SK-MEL-5 (cell line): ENCODE results near the gene METTL26. TPM values are rescaled to one million over a fixed set of nuclear protein-coding genes. Genes with fewer than 3 reads are reported as not detected.

ENCODE experiments used
- DNase-seq: peaks from one replicate; pipeline ENCODE4 v3.0.0-alpha.2; 2016; ENCODE audit warnings: low read depth, low spot score
- in situ Hi-C: cut with HindIII; loops from 2 replicates; pipeline ENCODE4 v1.10.0; 2016; ENCODE audit warnings: low sequenced_read_pairs, high pct_unique_total_duplicates, low pct_unique_long_range_greater_than_20kb
- total RNA-seq: library from RNA; depleted of rRNA; stranded (reverse); fragments of >200 nt; shearing (Covaris generic); gene quantifications from 2 replicates; pipeline ENCODE4 v1.2.3, GENCODE V29; 2014

The METTL26 gene
- total RNA-seq, 1 experiment from 2014 or later, result 54.3 TPM

DNA sequence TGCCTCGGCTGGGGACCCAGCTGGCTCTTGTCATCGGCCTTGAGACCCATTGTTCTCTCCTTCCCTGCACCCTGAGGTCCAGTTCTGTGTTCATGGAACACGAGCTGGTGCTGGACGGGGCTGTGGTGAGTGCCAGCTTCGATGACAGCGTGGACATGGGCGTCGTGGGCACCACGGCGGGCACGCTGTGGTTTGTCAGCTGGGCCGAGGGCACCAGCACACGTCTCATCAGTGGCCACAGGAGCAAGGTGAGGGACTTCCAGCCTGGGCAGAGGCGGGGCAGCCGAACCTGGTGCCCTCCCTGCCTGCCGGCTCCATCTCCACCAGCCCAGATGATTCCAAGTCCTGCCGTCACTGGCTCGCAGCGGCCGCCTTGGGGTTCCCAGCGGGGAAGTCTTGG lies 26.5 kb upstream of the METTL26 start:
- DNase-seq, result no peak
- in situ Hi-C loops, result no loop called here

DNA sequence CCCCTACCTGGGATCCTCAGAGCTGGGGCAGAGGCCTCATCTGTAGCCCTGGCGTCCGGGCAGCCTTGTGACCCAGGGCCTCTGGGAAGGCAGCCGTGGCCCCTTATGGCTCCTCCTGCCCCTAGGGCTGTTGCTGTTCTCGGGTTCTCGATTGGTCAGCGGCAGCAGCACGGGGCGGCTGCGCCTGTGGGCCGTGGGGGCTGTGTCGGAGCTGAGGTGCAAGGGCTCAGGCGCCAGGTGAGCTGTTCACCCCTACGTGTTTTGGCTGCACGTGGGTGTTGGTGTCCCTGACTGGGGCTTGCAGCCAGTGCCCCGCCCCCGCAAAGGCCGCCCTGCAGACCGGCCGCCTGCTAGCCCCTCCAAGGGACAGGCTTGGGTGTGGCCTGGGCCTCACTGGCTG lies 26.0 kb upstream of the METTL26 start:
- in situ Hi-C loops, result no loop called here
- no peak for DNase-seq

DNA sequence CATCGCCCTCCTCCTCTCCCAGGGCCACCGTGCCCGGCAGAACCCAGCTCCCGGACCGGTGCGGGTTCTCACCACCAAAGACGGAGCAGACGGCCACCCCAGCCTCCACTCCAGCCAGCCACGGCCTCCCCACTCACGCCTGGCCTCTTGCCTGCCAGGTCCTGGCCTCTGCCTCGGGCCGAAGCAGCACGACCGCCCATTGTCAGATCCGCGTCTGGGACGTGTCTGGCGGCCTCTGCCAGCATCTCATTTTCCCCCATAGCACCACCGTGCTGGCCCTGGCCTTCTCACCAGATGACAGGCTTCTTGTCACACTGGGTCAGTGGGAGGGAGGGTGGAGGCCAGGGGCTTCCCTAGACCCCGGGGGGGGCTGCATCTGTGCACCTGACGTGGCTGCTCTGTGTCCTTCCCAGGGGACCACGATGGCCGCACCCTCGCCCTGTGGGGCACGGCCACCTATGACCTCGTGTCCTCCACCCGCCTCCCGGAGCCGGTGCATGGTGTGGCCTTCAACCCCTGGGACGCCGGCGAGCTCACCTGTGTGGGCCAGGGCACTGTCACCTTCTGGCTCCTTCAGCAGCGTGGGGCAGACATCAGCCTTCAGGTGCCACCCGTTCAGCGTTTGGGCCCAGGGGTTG lies 25.2 kb upstream of the METTL26 start:
- DNase-seq, result no peak
- in situ Hi-C loops, result no loop called here

DNA sequence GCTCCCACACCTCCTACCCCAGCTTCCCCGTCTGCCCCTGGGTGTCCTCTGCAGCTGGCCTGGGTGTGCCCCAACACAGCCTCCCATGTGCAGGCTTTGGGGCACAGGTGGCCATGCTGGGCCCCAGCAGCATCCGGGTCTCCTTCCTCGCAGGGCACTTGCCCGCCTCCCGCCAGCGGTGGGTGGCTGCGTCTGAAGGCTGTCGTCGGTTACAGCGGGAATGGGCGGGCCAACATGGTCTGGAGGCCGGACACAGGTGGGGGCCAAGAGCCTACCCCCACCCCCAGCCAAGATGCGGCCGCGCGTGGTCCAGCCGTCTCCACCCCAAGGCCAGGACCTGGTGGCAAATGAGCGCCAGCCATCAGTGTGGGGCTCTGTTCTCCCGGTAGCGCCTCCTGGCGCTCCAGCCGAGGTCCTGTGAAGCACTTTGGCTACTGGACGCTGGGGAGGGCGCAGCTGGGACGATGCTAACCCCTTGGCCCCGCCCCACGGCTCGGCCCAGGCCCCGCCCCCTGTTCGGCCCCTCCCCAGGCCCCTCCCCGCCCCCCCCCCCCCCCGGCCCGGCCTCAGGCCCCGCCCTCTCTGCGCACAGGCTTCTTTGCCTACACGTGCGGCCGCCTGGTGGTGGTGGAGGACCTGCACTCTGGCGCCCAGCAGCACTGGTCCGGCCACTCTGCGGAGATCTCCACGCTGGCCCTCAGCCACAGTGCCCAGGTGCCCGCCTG lies 24.5 kb upstream of the METTL26 start:
- in situ Hi-C loops, result no loop called here
- peak; percentile 90 for DNase-seq

DNA sequence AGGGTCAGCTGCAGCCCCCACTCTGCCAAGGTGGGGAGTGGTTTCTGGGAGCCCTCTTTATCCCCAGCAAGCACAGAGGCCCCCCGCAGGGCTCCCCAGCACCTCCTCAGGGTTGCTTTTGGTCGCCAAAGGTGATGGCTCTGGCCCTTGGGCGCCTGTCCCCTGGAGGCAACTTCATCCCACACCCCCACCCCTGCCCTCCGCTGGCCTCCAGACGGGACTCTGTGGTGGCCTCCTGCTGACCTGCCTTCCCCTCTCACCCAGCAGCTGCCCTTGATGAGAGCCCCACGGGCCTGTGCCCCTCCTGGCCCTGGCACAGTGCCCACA lies 24.0 kb upstream of the METTL26 start:
- DNase-seq, result no peak
- in situ Hi-C loops, result no loop called here

DNA sequence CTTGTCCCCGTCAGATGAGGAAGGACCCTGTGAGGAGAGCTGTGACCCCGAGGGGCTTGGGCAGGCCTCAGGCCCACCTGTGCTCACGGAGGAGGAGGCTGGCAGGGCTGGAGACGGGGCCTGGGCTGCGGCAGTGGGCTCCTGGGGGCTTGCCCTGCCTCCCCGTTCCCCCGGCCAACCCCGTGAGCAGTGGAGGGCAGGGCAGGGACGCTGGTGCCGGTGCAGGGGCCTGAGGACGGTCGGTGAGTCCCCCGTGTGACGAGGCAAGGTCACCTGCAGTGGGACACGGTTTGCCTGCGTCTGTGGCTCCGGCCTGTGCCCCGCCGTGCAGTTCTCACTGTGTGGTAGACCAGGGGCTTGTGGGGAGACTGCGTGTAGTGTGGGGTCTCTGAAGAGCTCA lies 23.5 kb upstream of the METTL26 start:
- no peak for DNase-seq

DNA sequence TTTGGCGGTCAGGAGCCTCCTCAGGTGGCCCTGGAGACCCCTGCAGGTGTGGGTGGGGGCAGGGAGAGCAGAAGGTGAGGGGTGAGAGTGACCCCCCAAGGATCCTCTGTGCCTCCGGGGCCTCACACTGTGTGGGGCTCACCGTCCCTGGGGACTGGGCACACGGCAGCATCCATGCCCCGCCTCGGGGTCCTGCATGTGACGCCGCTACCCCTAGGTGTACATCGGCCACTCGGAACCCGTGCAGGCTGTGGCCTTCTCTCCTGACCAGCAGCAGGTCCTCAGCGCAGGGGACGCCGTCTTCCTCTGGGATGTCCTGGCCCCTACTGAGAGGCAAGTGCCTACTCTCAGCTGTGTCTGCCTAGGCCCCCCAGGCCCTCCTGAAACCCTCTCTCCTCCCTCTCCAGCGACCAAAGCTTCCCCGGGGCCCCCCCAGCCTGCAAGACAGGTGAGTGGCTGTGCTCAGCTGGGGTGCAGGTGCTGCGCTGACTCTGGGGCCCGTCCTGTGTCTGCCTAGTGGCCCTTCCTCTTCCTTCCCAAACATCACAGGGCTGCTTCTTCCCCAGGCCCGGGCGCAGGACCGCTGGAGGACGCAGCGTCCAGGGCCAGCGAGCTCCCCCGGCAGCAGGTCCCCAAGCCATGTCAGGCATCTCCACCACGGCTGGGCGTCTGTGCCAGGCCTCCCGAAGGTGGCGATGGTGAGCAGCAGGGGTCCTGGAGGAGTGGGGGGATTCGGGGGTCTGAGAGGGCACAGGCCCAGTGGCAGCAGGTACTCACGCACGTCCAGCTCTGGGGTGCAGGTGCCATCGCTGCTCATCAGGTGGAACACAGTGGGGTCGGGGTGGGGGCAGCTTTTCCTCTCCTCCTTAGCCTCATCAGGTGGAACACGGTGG lies 22.8 kb upstream of the METTL26 start:
- in situ Hi-C loops, result no loop called here
- DNase-seq, result no peak

More for the DNA sequence above, 23.5 kb upstream of the METTL26 start:
- in situ Hi-C loops, result no loop called here

DNA sequence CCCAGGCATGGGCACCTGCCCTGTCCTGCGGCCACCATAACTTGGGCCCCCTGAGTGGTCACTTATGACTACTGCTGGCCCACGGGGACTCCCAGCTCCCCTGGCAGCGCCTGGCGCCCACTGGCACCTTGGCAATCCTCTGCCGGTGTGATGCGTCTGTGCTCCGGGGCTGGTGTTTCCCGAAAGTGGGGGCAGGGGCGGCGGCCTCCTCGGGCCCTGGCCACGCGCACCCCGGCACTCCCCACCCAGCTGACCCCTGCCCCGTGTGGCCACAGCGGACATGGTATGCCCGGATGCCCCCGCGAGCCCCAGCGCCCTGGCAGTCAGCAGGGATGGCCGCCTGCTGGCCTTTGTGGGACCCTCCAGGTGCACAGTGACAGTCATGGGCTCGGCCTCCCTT lies 21.4 kb upstream of the METTL26 start:
- no peak for DNase-seq
- in situ Hi-C loops, result no loop called here

DNA sequence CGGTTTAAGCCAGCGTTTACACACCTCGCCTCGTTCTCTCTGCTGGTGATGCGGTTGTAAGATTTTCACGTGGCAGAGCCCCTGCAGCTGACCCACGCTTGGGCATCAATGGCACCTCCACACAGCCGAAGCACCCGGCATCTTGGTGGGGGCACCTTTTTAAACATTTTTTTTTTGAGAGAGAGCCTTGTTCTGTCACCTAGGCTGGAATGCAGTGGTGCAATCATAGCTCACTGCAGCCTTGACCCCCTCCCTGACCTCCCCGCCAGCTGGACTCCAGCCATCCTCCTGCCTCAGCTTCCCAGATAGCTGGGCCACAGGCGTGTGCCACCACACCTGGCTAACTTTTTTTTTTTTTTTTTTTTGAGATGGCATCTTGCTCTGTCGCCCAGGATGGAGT lies 17.9 kb upstream of the METTL26 start:
- in situ Hi-C loops, result no loop called here
- DNase-seq, result no peak

DNA sequence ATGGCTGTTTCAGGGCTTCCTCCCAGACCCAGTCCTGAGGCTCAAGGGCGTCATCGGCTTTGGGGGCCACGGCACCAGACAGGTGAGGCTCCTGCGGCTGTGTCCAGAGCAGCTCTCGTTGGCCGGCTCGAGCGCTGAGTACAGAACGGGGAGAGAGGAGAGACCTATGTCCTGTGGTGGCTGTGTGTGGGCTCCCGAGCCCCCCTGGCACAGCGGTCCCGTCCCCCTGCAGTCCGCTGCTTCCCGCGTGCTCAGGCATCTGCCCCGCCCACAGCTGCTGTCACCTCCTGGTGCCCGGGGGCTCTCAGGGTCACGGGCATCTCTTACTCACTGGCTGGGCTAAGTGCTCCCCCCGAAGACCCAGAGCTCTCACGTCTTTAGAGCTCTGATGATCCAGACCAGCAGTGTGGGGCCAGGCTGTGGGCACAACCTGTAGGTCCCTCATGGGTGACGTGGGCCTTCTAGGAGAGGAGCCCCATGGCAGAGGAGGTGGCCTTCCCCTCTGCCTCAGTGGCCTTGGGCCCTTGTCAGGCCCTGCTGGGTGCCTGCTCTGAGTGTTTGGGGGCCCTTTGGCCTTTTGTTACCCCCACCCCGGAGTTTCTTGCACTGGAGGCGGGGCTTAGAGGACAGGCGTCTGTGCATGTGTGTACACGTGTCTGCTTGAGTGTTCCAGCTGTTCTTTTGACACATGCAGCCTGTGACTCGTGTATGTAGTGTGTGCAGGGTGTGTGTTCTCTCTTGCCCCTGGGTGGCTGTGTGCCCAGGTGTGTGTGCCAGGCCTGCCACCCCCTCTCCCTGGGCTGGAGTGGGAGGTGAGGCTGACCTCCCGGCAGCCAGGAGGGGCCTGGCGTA lies 16.6 kb upstream of the METTL26 start:
- no peak for DNase-seq
- in situ Hi-C loops, result no loop called here

DNA sequence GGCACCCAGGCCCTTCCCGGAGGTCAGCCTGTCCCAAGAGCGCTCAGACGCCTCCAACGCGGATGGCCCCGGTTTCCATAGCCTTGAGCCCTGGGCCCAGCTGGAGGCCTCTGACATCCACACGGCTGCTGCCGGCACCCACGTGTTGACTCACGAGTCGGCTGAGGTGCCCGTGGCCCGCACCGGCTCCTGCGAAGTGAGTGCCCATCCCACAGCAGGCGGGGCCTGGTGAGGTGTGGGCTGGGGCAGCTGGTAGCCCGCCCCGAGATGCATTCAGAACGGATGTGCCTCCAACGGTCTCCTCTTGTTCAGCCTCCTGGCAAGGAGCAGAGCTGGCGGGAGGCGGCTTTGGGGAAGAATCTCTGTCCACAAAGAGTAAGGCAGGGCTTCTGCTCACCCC lies 15.7 kb upstream of the METTL26 start:
- in situ Hi-C loops, result no loop called here
- peak; percentile 45 for DNase-seq

DNA sequence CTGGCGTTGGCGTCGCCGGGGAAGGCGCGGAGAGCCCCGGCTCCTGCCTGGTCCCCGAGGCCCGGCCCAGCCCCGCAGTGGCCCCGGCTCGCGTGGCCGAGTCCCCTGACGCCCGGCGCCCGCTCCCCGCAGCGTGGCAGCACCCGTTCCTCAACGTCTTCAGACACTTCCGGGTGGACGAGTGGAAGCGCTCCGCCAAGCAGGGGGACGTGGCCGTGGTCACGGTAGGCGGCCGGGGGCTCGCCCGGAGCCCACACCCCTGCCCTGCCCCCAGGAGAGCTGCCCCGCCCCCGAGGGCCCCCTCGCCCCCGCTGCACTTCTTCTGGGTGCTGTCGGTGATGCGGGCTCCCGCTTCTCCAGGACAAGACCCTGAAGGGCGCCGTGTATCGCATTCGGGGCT lies 13.5 kb upstream of the METTL26 start:
- DNase-seq, result no peak
- in situ Hi-C loops, result no loop called here

DNA sequence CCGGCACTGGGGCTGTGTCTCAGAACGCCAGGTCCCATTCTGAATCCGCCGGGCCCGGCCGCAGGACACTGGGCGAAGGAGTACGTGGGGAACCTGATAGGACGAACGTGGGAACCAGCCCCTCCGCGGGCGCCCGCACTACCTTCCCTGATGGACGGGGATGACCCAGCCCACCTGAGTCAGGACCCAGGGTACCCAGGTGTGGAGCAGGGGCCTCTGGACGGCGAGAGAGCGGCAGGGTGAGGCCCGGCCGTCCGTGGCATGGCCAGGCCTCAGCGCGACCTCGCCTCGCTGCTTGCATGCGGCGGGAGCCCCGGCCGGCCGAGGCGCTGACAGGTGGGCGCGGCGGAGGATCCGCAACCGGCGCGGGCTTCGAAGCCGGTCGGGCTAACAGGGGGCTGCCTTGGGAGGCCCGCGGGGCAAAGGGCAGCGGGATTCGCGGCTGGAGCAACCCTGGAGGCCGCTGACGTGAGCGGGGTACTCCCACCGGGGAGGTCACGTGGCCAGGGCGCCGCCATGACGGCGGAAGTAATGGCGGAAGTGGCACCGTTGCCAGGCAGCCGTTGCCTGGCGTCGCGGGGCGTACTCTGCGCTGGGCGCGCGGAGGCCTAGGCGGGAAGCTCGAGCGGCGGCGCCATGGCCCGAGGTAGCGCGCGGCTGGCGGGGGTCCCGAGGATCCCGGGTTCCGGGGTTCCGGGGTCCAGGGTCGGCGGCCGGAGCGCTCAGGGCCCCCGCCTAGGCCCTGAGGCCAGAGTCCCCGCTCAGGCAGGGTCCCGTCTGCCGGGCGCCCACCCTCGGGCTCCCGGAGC lies 12.9 kb upstream of the METTL26 start, which contains the start of gene WDR90:
Gene WDR90, plus strand, starts transcription at position 585 of the 809 bp plus-strand sequence. Its CDS starts 52 bp downstream, at position 637.
- peak; percentile 87 for DNase-seq
- in situ Hi-C loops, result no loop called here

DNA sequence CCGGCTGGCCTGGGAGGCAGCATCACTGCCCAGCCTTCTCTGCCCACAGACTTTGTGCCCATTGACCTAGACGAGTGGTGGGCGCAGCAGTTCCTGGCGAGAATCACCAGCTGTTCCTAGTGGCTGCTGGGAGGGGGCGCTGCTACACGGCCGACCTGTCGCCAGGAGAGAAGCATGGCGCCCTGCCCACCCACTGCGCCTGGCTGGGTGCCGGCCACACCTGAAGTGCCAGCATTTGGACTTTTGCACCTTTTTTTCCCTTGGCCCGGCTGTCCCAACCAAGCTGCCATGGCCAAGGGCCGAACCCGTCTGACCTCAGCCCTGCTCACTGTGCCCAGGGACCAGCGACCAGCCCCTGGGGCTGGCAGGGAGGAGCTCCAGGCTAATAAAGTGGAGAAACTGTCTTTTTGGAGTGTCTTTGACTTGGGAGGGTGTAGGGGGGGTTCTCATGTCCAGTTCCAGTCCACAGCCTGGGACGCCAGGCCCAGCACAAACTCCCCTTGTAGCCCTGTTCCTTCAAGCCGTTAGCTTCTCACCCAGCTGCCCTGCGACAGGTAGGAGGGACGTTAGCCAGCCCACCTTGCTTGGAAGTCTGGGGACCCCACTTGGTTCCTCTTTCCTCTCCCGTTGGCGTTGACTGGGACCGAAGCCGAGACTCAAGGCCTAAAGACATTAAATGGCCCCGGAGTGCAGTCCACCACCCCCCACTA lies 12.1 kb upstream of the METTL26 start:
- in situ Hi-C loops, result no loop called here
- DNase-seq, result peak; percentile 69

DNA sequence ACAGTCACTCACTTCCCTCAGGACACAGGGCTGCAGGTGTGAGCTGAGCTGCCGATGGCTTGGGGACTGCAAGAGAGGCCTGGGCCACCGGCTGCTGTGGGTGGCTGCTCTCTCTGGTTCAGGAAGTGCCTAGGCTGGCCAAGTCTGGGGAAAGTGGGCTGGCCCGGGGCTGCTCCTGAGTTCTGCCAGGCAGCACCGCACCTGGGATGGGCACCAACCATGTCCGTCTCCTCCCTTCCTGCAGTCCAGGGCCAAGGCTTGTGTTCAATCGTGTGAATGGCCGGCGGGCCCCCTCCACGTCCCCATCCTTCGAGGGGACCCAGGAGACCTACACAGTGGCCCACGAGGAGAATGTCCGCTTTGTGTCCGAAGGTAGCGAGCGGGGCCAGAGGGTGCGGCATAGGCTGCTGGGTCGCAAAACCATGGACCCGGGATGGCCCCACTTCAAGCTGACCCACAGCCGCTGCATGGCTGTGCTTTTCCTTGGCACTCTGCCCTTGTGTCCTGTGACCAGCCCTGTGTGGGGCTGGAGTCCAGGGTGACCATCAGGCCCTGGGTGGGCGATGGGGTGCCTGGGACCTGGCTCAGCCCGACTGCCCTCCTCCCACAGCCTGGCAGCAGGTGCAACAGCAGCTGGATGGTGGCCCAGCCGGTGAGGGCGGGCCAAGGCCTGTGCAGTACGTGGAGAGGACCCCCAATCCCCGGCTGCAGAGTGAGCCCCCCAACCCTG lies 11.2 kb upstream of the METTL26 start:
- DNase-seq, result no peak
- in situ Hi-C loops, result no loop called here

DNA sequence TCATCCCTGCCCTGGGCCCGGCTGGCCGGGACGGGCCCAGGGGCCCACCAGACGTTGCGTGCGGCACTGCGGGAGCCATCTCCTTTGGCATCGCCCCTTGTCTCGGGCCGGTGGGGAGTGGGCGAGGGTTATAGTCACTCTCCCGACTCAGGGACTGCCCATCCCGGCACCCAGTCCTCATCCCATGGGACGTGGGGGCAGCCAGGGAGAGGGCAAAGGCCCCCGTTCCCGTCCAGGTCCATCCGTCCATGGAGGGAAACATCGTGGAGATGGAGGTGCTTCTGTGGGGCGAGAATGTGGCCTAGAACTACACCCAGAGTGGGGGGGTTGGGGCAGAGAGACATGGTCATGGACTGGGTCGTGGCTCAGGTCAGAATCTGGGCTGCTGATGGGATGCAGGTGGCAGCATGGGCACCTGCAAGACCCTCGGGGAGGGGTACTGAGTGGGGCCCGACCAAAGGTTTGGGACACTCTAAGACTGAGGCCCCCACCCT lies 10.6 kb upstream of the METTL26 start:
- no peak for DNase-seq
- in situ Hi-C loops, result no loop called here
